Ureter (tissue), 1 donor: ENCODE data around the gene LCA5L. TPM values are rescaled to one million over a fixed set of nuclear protein-coding genes. Genes with fewer than 3 reads are reported as not detected.
A peak's percentile ranks its signal among the peaks of the same experiment; 100 is the strongest.

Experiments
- DNase-seq: peaks from one replicate; pipeline ENCODE4 v3.0.0-alpha.2; 2020; ENCODE audit warnings: low spot score
- total RNA-seq: library from RNA; stranded (reverse); gene quantifications from one replicate; pipeline ENCODE4 v1.2.4, GENCODE V29; 2023
- donor health status: DM: yes; HTN: yes; CAD: no.

Gene LCA5L
- 3.0 TPM for total RNA-seq

DNA sequence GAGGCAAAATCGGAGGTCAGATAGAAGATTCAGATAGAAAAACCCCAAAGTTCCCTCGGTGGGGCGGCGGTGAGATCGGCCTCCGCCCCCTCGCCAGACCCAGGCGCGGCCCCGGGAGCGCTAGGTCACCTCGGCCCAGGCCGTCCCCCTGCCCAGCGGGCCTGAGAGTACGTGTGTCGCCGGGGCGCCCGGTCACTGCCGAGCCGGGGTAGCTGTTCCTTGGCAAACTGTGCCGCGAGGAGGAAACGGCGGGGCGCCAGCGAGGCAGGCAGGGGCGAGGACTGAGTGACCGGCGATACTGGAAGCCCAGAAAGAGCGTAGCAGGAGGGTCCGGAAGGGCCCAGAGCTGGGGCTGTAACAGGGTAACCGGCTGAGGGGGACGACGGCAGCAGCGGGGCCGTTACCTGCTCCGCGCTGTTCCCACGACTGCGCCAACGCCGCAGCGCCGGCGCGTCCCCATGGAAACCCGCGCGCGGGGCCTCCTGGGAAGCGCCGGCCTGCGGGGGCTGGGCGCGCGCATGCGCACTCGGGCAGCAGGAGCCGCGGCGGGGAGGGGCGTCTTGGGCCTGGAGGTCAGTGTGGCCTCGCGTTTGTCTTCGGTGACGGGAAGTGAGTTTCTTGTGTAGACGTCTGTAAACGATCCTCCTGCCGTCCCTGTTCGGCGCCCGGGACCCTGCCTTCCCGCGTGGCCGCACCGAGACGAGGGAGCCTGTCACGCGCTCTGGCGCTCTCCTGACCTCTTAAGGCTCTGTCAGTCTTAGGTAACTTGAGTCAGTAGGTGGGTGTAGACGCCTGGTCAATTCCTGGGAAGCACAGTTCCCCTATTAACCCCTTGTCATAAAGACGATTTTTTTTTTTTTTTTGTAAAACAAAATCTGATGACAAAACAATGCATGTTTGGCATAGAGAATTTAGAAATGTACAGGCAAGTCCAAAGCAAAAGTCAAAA is at the start of gene LCA5L:
Gene LCA5L, minus strand, starts transcription at position 458 of the 949 bp plus-strand sequence. CDS start 17,285 bp downstream, outside the sequence.
- peak; percentile 92 for DNase-seq

DNA sequence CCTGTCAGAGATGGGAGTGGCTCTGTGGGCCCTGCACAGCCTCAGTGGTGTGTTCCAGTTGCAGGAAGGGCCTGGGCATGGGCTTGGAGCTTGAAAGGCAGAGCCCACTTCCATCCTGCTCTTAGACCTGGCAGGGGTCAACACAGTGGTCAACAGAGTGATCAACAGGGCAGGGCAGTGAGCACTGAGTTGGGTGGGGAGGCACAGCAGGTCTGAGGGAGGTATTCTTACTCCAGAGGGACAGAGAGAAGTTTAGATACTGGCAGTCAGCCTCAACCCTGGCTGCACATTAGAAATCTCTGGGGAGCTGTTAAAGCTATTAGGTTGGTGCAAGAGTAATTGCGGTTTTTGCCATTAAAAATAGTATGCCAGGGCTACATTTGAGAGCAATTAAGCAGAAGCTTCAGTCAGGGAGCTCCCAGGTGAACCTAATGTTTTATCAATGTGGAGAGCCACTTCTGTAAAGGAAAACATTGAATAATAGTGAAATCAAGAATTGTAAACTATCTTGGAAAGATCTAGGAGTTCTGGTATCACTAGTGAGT is 43.9 kb upstream of the LCA5L start:
- no peak for DNase-seq

DNA sequence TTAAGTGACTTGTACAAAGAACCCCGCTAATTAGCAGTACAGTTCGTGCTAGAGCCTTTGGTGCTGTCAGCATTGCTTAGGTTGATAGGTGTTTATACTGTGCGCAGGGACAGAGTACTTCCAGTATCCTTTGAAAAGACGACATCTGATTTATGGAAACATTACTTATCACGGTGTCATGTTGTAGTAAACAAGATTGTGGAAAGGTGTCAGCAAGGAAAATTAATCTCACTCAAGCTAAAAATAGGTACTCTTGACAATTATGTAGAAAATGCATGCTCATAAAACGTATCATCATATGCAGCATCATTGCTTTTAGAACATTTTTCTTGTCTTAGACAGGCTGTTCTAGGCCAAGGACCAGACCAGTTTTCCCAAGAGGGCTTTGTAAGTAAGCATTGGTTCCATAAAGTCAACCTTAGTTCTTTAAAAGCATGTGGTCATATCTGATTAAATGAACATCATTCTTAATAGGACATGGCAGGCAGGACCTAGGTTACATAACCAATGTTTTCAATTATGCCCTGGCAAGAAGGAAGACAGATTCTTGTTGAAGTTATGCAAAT is 39.2 kb upstream of the LCA5L start:
- DNase-seq = no peak

DNA sequence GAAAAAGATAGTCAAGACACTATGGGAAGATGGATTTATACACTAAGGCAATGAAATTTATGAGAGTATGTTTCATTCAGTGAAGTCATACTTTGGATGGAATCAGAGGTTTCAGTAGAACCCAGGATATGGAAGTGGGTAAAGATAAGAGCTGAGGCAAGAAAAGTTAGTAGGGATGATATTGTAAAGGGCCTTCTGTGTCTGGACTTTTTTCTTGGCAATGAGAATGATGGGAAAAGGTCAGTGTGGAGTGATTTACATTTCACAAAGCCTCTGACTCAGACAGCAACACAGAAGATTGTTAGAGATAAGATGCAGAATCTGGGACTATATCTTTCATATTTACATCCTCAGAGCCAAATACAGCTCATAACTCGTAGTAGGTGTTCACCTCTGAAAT is 38.3 kb upstream of the LCA5L start:
- no peak for DNase-seq

DNA sequence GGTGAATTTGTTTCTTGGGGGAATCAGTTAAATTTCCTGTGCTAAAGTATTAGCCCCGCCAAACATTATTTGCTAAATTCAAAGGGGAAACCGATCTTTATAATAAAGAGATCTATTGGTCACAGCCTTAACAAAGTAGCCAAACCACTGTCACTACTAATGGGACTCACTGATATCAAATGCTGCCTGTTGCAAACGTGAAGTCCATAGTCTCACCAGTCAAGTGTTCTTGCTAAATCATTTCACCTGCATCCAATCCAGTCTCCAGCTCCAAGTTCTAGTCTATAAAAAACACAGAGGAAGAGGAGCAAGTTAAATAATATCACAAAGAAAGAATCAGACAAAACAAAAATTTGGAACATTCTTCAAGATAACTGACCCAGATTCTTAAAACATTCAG is 36.3 kb upstream of the LCA5L start:
- no peak for DNase-seq

DNA sequence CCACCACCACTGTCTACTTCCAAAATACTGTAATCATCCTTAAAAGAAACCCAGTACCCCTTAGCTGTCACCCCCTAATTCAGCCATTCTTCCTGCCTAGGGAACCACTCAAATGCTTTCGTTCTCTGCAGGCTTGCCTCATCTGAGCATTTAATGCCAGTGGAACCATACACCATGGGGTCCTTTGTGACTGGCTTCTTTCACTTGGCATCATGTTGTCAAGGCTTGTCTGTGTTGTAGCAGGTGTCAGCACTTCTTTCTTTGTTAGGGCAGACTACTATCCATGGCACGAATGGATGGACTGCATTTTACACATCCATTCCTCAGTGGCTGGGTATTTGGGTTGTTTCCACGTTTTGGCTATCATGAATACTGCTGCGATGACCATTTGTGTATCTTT is 34.7 kb upstream of the LCA5L start:
- DNase-seq = no peak

DNA sequence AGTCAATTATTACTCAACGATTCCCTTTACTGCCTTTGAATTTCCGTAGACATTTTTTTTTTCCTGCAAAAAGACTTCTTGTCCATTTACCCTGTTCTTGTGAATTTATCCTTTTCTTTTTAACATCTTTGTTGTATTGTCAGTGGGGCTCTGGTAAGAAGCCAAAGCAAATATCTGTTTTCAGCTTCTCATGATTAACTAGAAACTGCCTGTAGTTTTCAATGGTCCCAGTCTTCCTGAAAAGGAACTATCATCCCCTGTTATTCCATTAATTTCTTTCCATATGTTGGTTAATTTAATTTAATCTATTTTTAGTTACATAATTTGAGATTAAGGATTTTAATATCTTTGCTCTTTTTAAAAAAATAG is 34.2 kb upstream of the LCA5L start:
- no peak for DNase-seq

DNA sequence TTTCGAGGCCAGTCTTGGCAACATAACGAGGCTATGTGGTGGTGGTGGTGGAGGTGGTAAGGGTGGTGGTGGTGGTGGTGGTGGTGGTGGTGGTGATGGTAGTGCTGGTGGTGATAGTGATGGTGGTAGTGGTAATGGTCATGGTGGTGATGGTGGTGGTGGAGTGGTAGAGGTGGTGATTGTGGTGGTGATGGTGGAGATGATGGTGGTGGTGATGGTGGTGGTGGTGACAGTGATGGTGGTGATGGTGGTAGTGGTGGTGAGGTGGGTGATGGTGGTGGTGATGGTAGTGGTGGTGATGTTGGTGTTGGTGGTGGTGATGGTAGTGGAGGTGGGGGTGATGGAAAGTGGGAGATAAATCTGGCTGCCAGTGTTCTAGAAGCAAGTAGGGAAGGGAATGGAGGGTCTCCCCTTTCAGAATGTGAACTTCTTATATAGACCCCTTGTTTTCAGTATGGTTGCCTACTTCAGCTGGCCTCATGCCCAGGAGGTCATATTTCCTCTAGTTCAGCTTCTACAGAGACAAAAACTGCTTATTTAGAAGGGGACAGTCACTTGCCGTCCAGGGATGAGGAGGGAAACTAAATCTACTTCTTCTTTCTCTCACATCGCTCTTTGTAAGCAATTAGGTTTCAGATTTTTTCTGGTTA is 33.7 kb upstream of the LCA5L start:
- DNase-seq = no peak

DNA sequence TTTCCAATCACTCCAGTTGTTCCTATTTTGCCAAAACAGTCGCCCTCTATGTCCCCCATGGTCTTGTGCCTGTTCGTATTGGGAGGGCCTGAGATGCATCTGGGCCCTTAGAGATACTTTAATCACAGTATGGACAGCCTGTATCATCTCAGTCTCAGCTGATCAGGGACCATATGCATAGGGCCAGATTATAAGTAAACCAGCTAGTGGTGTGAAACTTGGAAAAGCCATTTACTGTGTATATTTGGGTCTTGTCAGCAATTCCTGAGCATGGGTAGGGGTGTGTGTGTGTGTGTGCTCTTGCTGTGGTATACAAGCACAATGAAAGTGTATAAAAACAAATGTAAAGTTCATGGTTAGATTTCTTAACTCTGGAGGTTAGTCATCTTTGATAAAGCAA is 29.0 kb upstream of the LCA5L start:
- DNase-seq = no peak

DNA sequence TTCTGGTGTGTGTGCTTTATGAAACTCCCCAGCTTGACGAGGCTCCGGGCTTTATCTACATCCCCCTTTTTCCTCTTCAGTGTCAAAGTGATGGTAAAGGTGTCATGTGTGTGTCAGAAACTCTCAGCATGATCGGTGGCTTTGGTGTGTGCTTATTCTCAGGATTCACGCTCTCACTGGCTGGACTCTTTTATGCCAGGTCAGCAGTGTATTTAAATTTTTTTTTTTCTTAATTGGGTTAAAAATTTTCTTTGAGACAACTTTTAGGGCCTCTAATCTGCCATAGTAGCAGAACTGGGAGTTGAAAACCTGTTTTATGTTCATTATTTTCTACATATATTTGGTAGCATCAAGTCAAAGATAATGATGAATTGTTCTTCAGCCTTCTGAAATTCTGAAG is 27.2 kb upstream of the LCA5L start:
- DNase-seq = no peak

DNA sequence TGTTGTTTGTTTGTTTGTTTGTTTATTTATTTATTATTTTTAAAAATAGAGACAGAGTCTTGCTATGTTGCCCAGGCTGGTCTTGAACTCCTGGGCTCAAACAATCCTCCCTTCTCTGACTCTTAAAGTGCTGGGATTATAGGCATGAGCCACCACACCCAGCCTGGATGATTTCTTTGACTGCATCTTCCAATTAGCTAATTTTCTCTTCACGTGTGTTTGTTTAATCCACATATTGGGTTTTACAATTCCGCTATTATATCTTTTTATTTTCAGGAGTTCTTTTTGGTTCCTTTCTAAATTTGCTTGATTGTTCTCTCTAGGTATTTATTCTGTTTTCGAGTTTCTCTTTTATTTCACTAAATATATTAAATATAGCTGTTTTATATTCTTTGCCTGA is 26.0 kb upstream of the LCA5L start:
- DNase-seq = no peak

DNA sequence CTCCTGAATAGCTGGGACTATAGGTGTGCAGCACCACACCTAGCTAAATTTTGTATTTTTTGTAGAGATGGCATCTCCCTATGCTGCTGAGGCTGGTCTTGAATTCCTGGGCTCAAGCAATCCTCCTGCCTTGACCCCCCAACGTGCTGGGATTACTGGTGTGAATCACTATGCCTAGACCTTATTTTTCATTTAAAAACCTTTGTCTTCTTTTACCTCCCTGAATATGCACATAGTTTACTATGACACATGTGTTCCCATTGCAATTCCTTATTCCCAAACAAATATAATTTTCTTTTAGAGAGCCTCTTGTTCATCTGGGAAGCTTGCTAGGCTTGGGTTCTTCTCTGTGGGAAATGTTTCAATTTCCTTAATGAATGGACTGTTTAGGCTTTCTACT is 23.0 kb upstream of the LCA5L start:
- no peak for DNase-seq

DNA sequence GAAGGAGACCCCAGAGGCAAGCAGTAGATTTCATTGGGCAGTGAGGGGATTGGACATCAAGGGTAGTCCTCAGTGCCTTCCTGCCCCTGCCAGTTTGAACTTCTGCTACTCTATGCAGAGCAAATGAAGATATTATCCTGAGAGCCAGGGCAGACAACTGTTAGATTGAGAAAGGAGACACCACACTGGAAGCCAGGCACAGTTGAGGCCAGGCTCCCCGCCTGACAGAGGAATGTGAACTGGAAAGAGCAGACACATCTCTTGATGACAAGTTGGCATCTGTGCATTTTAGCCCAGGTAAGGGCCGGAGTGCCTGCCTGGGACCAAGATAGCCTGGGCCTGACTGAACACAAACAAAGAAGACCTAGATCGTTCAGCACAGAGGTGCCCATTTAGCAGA is 22.2 kb upstream of the LCA5L start:
- DNase-seq = no peak

DNA sequence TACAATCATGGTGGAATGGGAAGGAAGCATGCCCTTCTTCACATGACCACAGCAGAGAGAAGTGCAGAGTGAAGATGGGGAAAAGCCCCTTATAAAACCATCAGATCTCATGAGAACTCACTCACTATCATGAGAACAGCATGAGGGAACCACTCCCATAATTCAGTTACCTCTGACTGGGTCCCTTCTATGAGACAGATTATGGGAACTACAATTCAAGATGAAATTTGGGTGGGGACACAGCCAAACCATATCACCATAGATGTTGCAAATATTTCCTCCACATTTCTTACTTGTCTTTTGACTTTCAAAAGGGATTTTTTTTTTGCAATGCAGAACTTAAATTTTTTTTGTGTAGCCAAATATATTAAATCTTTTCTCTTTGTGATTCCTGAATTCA is 21.0 kb upstream of the LCA5L start:
- DNase-seq = no peak

DNA sequence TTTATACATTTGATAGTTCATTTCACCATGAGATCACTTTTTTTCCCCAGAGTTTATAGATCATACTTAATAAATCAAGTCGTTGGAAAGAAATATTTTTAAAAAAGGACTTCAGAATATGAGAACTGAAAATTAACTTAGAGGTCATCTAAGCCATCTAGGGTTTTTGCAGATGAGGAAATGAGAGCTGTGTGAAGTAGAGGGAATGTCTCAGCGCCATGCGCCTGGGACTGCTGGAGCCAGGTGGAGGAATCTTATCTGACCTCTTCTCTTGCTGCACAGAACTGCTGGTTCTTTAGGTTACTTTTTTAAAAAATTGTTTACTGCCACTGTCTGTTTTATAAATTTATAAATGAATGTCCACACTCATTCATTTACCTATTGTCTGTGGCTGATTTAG is 17.7 kb upstream of the LCA5L start:
- no peak for DNase-seq

DNA sequence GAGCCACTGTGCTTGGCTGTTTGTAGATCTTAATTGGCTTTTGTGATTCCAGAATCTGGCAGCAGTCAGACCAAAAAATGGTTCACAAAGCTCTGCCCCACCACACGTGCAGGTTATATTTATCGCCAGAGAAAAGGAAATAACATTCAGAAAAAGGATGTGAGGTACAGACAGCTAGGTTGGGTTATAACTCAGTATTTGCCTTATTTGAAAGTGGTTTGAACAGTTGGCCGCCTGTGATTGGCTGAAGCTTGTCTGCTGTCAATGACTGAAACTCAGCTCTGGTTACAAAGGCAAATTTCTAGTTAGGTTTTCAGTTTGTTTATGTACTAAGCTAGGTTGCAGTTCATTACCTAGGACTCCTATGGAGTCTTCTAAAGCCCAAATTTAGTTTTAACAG is 15.8 kb upstream of the LCA5L start:
- no peak for DNase-seq

DNA sequence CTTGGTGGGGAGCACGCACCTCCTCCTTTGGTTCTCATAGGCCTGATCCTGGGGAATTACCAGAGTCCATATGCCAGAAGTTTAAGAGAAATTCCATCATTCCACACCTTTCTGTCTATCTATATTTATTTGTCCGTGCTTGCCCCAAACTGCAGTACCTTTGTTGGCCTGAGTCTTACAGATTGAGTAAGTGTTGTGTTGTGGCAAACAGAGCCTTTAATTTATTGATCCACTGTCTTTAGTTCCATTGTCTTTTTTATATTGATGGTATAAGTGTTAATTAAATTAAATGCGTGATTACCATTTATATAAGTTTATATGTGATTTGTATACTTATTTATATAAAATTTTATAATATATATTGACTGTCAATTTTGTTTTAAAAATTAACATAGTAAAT is 11.1 kb upstream of the LCA5L start:
- DNase-seq = no peak

DNA sequence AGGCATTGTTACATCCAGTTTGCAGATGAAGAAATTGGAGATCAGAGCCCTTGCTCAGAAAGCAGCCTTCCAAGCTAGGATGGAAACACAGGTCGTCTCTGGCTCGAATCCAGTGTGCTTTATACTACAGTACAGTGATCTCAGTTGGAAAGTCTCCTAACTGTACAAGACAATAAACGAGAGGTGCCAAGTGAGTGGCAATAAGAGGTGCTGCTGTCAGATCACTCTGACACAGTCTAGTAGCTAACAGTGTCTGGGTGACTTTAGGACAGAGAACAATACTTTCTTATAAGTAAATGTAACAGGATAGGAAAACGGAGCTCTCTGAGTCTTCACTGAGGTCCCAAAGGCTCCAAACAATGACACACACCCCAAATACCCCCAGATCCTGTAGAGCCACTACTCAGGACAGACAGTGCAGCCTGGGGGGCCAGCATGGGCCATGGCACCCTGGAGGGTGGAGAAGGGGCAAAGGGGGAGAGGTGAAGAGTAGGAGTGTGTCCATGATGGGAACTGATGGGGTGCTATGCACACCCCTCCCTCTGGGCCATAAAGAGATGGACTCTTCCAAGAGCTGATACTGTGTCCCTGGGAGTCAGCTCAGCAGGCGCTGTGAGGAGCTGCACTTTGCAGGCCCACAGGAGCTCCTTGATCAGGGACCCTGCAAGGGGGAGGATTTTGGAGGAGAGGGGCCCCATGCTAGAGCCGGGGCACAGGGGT is 9.5 kb upstream of the LCA5L start:
- no peak for DNase-seq

DNA sequence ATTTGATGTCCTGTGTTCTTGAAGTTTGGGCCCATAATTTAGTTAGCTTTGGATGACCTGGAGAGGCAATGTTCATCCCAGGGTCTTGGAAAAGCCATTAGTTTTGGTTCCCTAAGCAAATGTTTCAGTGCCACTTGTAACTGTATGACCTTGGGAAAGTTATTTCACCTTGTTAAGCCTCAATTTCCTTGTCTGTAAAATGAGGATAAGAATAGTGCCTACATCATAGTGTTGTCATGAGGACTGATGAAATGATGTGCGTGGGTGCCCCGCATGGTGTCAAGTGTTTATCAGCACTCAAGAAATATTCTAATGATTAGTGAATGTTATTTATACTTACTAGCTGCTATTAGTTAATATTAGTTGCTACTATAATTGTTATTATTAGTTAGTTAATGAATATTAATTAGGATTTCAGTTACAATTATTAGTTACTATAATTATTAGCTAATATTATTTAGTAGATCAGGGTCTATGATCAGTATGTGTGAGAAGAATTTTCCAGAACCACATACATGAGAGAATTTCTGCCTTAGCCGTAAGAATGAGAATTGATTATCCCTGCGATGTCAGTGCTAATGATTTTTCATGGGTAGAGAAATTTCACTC is 8.1 kb upstream of the LCA5L start:
- no peak for DNase-seq

DNA sequence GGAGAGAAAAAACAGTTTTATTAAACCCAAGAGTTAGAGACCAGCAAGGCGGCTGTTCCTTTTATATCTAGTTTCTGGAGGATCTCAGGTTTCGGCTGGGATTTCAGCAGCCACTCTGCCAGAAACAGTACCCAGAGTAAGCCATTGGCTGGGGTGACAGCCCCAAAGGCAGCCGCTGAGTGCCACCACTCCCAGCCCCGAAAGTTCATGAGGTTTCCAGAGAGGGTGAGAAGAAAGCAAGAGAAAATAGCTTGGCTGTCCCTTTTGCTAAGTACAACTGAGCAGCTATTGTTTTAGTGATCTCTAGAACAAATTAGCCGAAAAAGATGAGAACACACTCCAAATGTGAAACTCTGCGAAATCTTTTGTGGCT is 7.4 kb upstream of the LCA5L start:
- DNase-seq = no peak

DNA sequence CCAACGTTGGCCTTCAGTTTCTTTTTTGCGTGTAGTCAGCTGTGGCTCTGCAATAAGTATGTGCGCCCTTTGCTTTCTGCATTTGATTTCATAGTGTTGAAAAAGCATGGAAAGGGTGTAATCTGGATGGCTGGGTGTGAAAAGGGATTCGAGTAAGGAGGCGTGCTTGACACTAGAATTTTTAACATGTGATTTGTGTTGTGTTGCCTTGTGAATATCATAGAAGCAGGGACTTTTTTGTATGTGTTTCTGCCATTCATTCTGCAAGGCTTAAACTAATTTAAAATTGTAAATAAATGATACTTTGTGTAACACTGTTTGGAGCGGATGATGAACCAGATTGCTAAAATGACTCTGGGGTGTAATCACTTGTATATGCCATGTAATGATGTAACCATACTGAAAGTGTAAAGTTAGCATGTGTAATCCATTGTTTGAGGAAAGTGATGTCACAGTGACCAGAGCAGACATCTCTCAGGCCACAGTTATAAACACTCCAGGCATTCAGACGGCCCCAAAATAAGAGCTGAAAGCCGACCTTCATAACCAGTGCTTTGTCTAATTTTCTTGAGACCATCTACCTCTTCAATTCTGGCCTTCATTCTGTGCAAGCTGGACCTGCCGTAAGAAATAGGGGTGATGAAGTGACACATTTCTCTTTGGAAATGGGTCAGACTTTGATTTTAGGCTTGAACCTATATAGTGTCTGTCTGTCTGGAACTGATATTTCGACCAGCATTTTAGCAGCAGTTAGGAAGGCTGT is 6.8 kb upstream of the LCA5L start:
- DNase-seq = no peak
